Superior temporal gyrus (tissue), 1 donor: Measurements from ENCODE around the gene RIPOR3.
A peak's percentile ranks its signal among the peaks of the same experiment; 100 is the strongest.

ENCODE experiments used
- DNase-seq: peaks from one replicate; pipeline ENCODE4 v3.0.0-alpha.2; 2016; ENCODE audit errors: extremely low spot score

The RIPOR3 gene

DNA sequence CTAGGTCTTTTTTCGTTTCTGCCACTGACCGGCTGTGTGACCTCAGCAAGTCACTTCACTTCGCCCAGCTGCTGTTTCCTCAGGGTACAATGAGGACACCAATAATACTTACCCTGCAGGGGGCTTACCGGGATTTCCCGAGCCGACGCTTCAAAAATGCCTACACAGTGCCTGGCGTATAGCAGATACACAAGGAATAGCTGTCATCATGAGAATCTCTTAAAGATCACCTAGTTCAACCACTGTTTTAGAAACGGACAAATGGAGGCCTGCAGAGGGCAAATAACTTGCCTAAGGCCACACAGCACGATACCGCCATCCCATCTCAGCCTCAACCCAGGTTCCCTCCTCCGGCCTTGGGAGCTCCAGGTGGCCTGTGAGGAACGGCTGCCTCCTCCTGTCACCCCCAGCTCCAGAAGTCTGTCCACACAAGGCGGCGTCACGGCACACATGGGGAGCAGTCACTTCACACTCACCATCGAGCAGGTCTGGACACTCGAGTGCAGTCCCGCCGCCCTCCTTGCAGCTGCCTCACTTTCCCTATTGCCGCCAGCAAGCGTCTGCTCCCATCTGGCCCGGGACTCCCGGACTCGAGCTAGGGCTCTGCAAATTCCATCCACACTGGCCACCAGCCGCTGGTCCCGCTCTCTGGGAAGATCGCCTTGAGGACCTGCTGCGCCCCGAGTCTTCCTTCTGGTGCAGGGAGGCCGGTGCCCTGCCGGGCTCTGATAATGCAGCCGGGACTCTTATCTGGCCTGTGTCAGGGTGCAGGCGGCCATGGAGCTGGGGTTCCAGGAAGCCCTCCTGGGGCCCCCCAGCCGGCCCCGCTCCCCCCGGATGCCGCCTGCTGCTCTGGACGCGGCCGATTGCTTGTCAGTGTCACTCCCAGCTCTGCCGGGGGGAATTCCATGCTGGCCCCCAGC lies at the start of gene RIPOR3:
Gene RIPOR3 (minus strand): TSS at position 893 of the 923 bp plus-strand sequence. CDS start 414 bp downstream, at position 479.
- no peak for DNase-seq

DNA sequence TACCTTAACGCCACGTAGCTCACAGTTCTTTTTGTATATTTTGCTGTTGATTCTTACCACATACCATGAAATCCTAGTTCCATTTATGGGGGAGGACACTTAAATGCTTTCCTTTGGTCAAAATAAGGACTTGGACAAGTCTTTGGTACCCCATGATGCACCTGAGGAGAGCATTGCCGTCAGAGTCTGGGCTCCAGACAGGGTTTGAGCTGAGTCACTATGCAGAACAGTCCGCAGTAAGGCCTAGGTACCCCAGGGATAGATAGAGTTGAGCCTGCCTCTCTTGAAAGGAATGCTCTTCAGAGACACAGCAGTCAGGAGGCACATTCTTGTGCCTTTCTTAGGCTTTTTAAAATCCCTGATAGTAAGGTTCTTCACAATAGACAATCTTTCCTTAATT lies 46.0 kb upstream of the RIPOR3 start:
- DNase-seq, result no peak

DNA sequence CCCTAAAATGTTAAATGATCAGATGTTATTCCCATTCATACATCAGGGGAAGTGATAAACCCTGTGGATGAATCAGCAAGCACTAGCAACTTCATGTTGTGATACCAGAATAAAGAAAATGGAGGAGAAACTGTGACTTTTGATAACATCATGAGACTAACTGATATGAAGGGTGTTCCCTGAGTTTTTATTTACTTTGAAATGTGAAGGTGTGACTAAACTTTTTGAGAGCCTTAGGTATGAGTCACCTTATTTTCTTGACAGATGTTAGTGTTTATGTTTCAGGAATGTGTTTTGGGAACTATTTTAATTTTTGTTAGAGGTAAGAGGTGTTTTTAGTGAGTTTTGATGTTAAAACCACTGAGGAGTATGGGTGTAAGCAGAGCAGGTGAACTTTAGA lies 44.5 kb upstream of the RIPOR3 start:
- DNase-seq, result no peak

- DNase-seq, result no peak
Measured at GRCh38 chr20:50734730-50735679, 43.7 kb upstream of the RIPOR3 start.

DNA sequence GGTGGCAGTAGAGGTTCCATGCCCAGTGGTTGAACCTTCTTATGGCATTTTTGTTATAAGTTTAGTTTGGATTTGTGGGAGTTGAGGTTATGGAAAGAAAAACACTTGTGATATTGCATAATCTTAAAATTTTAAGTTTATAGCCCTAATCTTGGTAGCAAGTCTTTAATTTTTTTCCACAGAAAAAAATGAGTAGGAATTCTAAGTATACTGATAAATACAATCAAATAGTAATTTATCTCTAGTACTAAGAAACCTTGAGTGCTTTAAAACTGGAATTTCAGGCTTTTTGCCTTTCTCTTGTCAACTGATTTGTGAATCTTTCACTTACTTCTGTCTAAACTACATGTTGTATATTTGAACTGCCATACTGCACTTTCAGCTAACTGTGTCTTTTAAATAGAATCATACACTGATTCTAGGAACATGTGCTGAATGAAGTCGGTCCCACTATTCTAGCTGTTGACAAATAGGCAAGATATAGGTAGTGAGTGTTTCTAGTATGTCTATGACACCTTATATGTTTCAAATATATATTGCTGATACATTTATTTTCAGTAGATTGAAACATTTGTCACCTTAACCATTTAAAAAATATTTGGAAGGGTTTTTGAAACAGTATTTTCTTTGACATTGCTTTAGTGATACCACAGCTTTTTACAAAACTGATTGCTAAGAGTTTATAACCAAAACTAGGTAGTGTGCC lies 42.5 kb upstream of the RIPOR3 start:
- no peak for DNase-seq

- no peak for DNase-seq
Measured at GRCh38 chr20:50731930-50732690, 40.8 kb upstream of the RIPOR3 start.

- peak; percentile 95 for DNase-seq
Measured at GRCh38 chr20:50731055-50731929, 40.0 kb upstream of the RIPOR3 start, which contains the start of gene PARD6B. Gene PARD6B (plus strand): TSS chr20:50731580. CDS start chr20:50731787, 207 bp downstream.

- no peak for DNase-seq
Measured at GRCh38 chr20:50730765-50731054, 39.4 kb upstream of the RIPOR3 start.

GRCh38 chr20:50729901-50730764 lies 38.8 kb upstream of the RIPOR3 start:
- no peak for DNase-seq

- DNase-seq, result no peak
Measured at GRCh38 chr20:50728981-50729874, 37.9 kb upstream of the RIPOR3 start.

DNA sequence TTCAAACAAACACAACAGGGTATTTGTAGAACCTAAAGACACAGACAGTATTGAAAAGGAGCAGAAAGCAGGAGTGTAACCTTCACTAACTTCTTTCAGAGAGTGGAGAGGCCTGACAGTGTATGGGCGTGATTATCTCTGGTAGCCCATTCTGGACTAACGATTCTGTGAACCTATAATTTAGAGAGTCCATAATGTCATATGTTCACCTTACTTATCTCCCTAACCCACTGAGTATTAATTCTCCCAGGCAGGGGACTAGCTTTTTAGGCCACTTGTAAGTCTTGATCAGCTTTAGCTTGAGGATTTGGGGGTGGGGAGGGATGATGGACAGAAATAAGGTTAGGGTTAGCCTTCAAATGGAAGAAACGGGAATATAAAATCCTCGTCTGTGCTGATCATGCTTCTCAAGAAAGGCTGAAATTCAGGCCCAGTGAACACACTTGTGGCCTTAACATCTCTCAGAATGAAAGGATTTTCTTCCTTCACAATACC lies 37.2 kb upstream of the RIPOR3 start:
- no peak for DNase-seq

- no peak for DNase-seq
Measured at GRCh38 chr20:50727792-50728485, 36.6 kb upstream of the RIPOR3 start.

DNA sequence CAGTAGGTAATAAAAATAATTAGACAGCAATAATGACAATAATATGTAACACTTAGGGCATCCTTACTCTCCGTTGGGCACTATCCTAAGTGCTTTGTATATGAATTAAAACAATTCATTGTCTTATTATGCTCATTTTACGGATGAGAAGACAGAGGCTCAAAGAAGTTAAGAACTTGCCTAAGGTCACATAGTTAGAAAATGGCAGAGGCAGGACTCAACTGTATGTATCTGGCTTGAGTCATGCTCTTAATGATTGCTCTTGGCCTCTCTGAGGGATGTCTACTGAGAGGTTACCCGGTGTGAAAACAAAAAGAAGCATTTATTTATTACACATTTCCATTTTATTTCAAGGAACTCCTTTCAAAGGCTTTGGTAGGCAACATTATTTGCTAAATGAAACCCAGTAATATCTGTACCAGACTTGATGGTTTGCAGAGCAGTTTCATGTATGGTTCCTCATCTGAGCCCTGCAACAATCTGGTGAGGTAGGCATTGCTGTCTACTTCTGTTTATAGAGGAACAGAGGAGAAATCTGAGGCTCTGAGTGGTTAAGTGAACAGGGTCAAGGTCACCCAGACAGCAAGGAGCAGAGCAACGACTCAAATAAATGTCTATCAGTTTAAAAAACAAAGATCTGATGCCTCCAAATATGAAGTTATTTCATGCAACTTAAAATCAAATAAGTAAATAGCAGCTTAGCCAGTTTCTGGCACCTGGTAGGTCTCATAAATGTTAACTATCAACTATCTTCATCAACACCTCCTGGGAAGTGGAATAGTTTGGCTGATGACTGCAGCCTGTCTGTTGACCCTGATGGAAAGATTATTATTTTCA lies 35.8 kb upstream of the RIPOR3 start:
- no peak for DNase-seq

GRCh38 chr20:50725724-50726005 lies 34.3 kb upstream of the RIPOR3 start:
- no peak for DNase-seq

DNA sequence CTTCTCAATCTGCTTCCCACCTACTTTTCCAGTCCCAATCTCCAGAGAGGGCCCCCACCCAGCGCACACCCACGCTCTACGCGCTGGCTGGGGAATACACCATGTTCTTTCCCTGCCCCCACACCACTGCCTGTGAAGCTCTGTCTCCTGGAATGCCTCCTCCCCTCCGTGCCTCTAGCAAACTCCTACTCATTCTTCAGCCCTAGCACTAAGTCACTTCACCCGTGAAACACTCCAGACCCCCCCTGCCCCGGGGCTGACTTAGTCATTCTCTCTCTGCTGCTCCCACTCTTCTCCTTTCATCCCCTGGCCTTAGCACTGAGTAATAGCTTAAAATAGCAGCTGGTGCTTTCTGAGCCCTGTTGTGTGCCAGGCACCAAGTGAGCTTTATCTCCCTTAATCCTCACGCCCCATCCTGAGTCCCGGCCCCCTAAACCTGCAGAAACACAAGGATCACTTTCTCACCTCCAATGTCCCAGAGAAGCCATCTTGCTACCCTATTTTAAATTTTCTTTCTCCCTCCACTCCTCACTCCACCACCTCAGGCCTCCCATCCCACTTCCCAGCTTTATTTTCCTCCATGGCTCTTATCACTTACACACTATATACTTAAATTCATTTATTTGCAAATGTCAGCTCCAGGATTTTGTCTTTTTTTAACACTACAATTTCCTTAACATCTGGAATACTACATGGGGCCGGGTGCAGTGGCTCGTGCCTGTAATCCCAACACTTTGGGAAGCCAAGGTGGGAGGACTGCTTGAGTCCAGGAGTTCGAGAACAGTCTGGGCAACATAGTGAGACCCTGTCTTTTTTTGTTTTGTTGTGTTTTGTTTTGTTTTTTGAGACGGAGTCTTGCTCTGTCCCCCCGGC lies 33.7 kb upstream of the RIPOR3 start:
- DNase-seq, result peak; percentile 63
